AML-193 (cell line): ENCODE results near the gene HPS5.
A peak's percentile ranks its signal among the peaks of the same experiment; 100 is the strongest.
"Not testable (repeated sequence)": the region's sequence is repeated elsewhere in the genome, so short reads cannot be mapped to it uniquely, and the experiment has no call there.

Source experiments
- DNase-seq, 2 experiments: peaks; one replicate each; lab custom pipeline; 2025; lab: John Stamatoyannopoulos, UW

HPS5 gene

GRCh38 chr11:18321969-18322711, at the start of gene HPS5, which contains the start of gene GTF2H1:
TSS of gene HPS5 (minus strand) at chr11:18322140. CDS start at chr11:18317858, 4,282 bp downstream.
TSS of gene GTF2H1 (plus strand) at chr11:18322567. CDS start at chr11:18333075, 10,508 bp downstream.
- peak; percentile 92 to 93 for DNase-seq

- DNase-seq: no peak
Observed at GRCh38 chr11:18371279-18371678, 49.3 kb upstream of the HPS5 start.

GRCh38 chr11:18369398-18369797, 47.5 kb upstream of the HPS5 start:
- no peak for DNase-seq

GRCh38 chr11:18368221-18368620, 46.3 kb upstream of the HPS5 start:
- DNase-seq: no peak

GRCh38 chr11:18367431-18367830, 45.5 kb upstream of the HPS5 start:
- no peak for DNase-seq

GRCh38 chr11:18366286-18366685, 44.3 kb upstream of the HPS5 start:
- no peak for DNase-seq

- DNase-seq: no peak
Observed at GRCh38 chr11:18365741-18366140, 43.8 kb upstream of the HPS5 start.

- DNase-seq: no peak
Observed at GRCh38 chr11:18364495-18365073, 42.6 kb upstream of the HPS5 start.

GRCh38 chr11:18361154-18361553, 39.2 kb upstream of the HPS5 start:
- DNase-seq: no peak

- DNase-seq: no peak
Observed at GRCh38 chr11:18358646-18359045, 36.7 kb upstream of the HPS5 start.

- no peak for DNase-seq
Observed at GRCh38 chr11:18352581-18352980, 30.6 kb upstream of the HPS5 start.

GRCh38 chr11:18347471-18348125, 25.7 kb upstream of the HPS5 start:
- DNase-seq: no peak

GRCh38 chr11:18332891-18333290, 11.0 kb upstream of the HPS5 start:
- DNase-seq: no peak

- DNase-seq: no peak
Observed at GRCh38 chr11:18332302-18332701, 10.4 kb upstream of the HPS5 start.

- DNase-seq: no peak
Observed at GRCh38 chr11:18330921-18331320, 9.0 kb upstream of the HPS5 start.

- DNase-seq: no peak
Observed at GRCh38 chr11:18329196-18329870, 7.4 kb upstream of the HPS5 start.

- peak; percentile 31 to 60 for DNase-seq
Observed at GRCh38 chr11:18324381-18324780, 2.4 kb upstream of the HPS5 start.

GRCh38 chr11:18323881-18324280, 1.9 kb upstream of the HPS5 start:
- not testable (repeated sequence) for DNase-seq

- DNase-seq: no peak
Observed at GRCh38 chr11:18322818-18323570, 1.1 kb upstream of the HPS5 start.

GRCh38 chr11:18321578-18321968, 367 bp downstream of the HPS5 start:
- peak; percentile 23 to 57 for DNase-seq

GRCh38 chr11:18320617-18321016, 1.3 kb downstream of the HPS5 start:
- DNase-seq: no peak

- no peak for DNase-seq
Observed at GRCh38 chr11:18319914-18320313, 2.0 kb downstream of the HPS5 start.
